Gastroesophageal sphincter (tissue), 3 donors: ENCODE results near the gene MFSD6.

Experiments used
- CTCF ChIP-seq, 4 experiments: fragments of 200-600 bp in 2 of 4; fragments of 450-650 bp in 2 of 4; sonication (generic) in 1 of 4; IDR thresholded peaks; one replicate each; pipeline ENCODE4 v1.5.1; 2017 to 2019; ENCODE audit warnings: antibody characterized with exemption in 4 of 4, mild to moderate bottlenecking in 2 of 4, moderate library complexity in 2 of 4
- EP300 ChIP-seq: sonication (generic); formaldehyde crosslinking; IDR thresholded peaks from one replicate; pipeline ENCODE4 v1.6.1; 2017; ENCODE audit warnings: antibody characterized with exemption, mild to moderate bottlenecking
- POLR2A ChIP-seq, 2 donors: fragments of 450-650 bp; IDR thresholded peaks; one replicate each; pipeline ENCODE4 v1.6.1; 2017; ENCODE audit warnings: antibody characterized with exemption in 2 of 2, mild to moderate bottlenecking in 2 of 2, moderate library complexity in 1 of 2
- POLR2AphosphoS5 ChIP-seq: sonication (generic); formaldehyde crosslinking; IDR thresholded peaks from one replicate; pipeline ENCODE4 v1.6.1; 2017; ENCODE audit warnings: antibody characterized with exemption

DNA sequence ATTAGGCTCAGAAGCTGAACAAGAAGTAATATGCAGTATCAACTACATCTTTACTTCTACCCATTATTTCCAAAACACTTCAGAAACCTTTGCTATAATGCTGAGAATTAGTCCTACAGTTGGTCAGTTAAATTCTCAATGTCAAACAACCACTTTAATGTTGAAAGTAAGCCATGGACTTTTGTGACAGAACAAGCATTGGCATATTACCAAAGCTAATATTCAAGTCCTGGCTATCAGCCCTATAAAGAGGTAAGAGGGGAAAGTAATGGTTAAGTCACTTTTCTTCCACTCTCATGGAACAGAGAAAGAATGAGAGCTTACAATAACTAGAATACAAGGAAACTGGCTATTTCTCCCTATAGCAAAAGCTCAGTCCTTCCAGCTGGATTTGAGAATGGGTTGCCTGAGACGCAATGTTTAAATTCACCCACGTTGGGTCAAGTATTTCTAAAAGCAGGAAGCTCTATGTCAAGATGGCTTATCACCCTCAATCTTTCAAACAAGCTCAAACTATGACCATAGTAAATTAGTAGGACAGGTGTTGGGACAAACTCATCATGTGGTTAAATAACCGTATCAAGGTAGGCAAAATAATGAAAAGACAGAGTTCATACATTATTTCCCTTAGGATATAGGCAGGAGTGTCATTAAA lies 31.4 kb upstream of the MFSD6 start:
- no peak for TF ChIP-seq CTCF (IDR thresholded peaks at IDR 0.05)
- TF ChIP-seq POLR2A (IDR thresholded peaks at IDR 0.05): no peak
- TF ChIP-seq EP300: no peak
- TF ChIP-seq POLR2AphosphoS5: no peak
